ENCODE results near the gene KIAA1217. TPM values are rescaled to one million over a fixed set of nuclear protein-coding genes. Genes with fewer than 3 reads are reported as not detected.
A peak's percentile ranks its signal among the peaks of the same experiment; 100 is the strongest.

Gene KIAA1217
- total and polyA plus RNA-seq, 12 donors = 10.8 to 73.7 (median 40.8) TPM

DNA sequence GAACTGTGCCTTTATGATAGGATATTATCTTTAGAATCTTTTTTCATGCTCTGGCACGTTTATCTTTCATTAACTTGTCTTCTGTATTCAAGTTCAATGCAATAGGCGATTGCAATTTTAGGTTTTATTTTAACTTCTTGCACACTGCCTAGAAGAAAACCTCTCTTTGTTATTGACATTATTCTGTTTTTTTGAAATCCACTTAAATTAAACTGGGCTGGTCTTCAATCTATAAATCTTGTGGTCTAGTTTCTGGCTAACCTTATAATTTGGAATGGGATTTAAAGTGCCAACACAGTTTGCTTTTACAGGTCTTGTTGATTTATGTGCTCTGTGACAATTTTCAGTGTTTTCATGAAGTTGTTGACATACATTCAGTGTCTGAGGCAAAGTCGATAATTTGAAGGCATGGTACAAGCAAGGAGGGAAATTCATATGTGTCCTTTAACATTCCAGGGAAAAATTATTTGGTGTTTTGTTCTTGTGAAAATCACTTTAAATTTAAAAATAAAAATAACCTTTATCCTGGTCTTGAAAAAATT lies 240.9 kb downstream of the KIAA1217 start:
- no peak for DNase-seq
- Histone ChIP-seq H3K36me3 (replicated peaks in 1 of 2) (no peaks in the 10 kb centered on the region), H3K27ac (peak overlapping the region in 3 of 5 donors; percentile 20 to 52 (median 43)), H3K9me3 (replicated peaks in 1 of 3) (no peaks in the 10 kb centered on the region), H3K4me1 (replicated peaks in 1 of 2) (peaks cover 0 to 16% of the 10 kb centered on the region in 2 donors), H3K27me3 (no peaks in the 10 kb centered on the region), H3K4me3 (peak overlapping the region in 1 of 4 donors; percentile 45)
- intact Hi-C loops (cut with DNase I) = no loop called here
- WGBS, 4 donors = 26 to 35% (median 31%) methylated on average over 3 of the region's 3 CpGs
- TF ChIP-seq, protein P1, sequence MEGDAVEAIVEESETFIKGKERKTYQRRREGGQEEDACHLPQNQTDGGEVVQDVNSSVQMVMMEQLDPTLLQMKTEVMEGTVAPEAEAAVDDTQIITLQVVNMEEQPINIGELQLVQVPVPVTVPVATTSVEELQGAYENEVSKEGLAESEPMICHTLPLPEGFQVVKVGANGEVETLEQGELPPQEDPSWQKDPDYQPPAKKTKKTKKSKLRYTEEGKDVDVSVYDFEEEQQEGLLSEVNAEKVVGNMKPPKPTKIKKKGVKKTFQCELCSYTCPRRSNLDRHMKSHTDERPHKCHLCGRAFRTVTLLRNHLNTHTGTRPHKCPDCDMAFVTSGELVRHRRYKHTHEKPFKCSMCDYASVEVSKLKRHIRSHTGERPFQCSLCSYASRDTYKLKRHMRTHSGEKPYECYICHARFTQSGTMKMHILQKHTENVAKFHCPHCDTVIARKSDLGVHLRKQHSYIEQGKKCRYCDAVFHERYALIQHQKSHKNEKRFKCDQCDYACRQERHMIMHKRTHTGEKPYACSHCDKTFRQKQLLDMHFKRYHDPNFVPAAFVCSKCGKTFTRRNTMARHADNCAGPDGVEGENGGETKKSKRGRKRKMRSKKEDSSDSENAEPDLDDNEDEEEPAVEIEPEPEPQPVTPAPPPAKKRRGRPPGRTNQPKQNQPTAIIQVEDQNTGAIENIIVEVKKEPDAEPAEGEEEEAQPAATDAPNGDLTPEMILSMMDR (IDR thresholded peaks at IDR 0.05) = no peak
- TF ChIP-seq POLR2A (IDR thresholded peaks at IDR 0.05) = no peak

DNA sequence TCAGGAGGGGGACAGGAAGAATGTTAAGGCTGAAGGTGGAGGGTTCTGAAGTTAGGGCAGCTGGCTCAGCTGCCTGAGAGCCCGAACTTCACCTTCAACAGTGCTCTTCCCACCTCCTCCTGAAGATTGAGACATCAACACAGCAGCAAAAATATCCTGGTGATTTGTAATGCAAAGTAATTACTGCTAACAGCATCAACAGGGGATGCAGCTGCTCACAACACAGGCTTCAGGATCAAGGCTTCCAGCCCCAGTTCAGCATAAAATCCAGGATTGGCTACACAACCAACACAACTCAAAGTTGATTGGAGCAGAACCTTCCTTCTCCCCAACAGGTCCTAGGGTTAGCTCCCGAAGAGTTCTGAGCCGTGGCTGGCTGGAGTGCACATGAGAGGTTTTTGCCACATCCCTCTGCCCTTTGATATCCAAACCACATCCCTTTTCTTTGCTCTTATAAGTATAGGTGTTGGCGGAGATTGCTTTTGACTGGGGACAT lies 242.4 kb downstream of the KIAA1217 start:
- intact Hi-C loops (cut with DNase I) = no loop called here
- no peak for DNase-seq
- 74 to 86% (median 79%) methylated on average over 4 of the region's 4 CpGs for WGBS, 4 donors

DNA sequence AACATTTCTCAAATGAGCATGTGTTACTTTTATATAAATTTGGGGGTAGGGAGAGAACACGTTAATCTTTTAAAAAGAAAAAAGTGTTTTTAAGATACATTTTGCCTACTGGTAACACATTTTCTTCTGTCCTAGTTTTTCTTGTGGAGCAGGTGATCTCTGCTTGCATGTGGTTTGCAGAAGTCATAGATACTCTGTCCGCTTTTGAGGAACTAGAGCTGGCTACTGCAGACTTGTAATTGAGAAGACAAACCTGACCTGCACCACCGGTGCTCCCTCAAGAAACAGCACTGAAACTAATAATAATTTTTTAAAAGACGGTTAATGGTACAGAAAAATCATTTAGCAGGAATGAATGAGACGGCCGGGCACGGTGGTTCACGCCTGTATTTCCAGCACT lies 243.1 kb downstream of the KIAA1217 start:
- H3K27ac ChIP-seq = no peak overlapping the region
- H3K4me1 ChIP-seq (replicated peaks in 1 of 2) = peaks cover 0 to 17% of the 10 kb centered on the region in 2 donors
- WGBS, 4 donors = 85 to 95% (median 87%) methylated on average over 8 of the region's 8 CpGs
- H3K36me3 ChIP-seq (replicated peaks in 1 of 2) = no peaks in the 10 kb centered on the region
- H3K4me3 ChIP-seq = no peak overlapping the region
- no peaks in the 10 kb centered on the region for H3K9me3 ChIP-seq (replicated peaks in 1 of 3)
- H3K27me3 ChIP-seq = no peaks in the 10 kb centered on the region
- TF ChIP-seq, protein P1 (IDR thresholded peaks at IDR 0.05) = no peak
- no peak for TF ChIP-seq POLR2A (IDR thresholded peaks at IDR 0.05)
- intact Hi-C loops (cut with DNase I) = no loop called here
- no peak for DNase-seq

More for the DNA sequence above, 242.4 kb downstream of the KIAA1217 start:
- H3K36me3 ChIP-seq (replicated peaks in 1 of 2) = no peaks in the 10 kb centered on the region
- no peaks in the 10 kb centered on the region for H3K27me3 ChIP-seq
- peak overlapping the region in 1 of 5 donors; percentile 38 for H3K27ac ChIP-seq
- no peak overlapping the region for H3K4me3 ChIP-seq
- H3K4me1 ChIP-seq (replicated peaks in 1 of 2) = peaks cover 0 to 16% of the 10 kb centered on the region in 2 donors
- H3K9me3 ChIP-seq (replicated peaks in 1 of 3) = no peaks in the 10 kb centered on the region
- no peak for TF ChIP-seq POLR2A (IDR thresholded peaks at IDR 0.05)
- TF ChIP-seq, protein P1 (IDR thresholded peaks at IDR 0.05) = no peak

DNA sequence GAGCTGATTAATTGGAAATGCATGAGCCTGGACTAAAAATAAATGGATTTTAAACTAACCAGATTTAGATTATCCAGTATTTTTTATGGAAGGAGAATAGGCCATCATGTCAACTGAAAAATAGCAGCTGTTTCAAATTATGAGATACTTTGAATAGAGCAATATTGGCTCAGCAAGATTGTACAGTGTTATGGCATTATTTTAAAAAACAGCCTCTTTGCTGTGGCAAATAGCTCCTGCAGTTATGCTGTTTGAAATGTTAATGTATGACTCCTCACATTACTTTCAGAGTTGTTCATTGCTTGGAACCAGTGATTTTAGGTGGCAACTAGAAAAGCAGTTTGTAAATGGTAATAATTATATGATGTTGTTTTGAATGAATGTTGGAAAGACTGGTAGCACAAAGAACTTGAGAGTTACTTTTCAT lies 244.5 kb downstream of the KIAA1217 start:
- no peak for TF ChIP-seq POLR2A (IDR thresholded peaks at IDR 0.05)
- TF ChIP-seq, protein P1 (IDR thresholded peaks at IDR 0.05) = no peak
- Histone ChIP-seq H3K27me3 (no peaks in the 10 kb centered on the region), H3K27ac (no peak overlapping the region), H3K4me1 (replicated peaks in 1 of 2) (peaks cover 0 to 29% of the 10 kb centered on the region in 2 donors), H3K9me3 (replicated peaks in 1 of 3) (no peaks in the 10 kb centered on the region), H3K36me3 (replicated peaks in 1 of 2) (no peaks in the 10 kb centered on the region), H3K4me3 (no peak overlapping the region)
- intact Hi-C loops (cut with DNase I) = no loop called here
- no peak for DNase-seq

Measured in adrenal gland (tissue), 12 donors.